HCT116 (cell line): ENCODE measurements around the gene CD2. TPM values are rescaled to one million over a fixed set of nuclear protein-coding genes. Genes with fewer than 3 reads are reported as not detected.

ENCODE experiments used
- ATAC-seq: fragments of 200-7000 bp; cut with Tn5 transposase; 2 replicates; pipeline ENCODE4 v1.9.1; 2020; ENCODE audit warnings: mild to moderate bottlenecking, moderate library complexity
- BruUV-seq: library from RNA; stranded (reverse); fragments of 400-500 nt; replicated peaks from 2 replicates; lab custom pipeline; 2021; lab: Mats Ljungman, UMichigan
- CTCF ChIA-PET: fragments of 300-600 bp; sonication (Branson Sonifier 250); formaldehyde crosslinking; loops from one replicate; lab custom pipeline; 2021; ENCODE audit warnings: antibody characterized with exemption; lab: Charles Lee
- POLR2A ChIA-PET: fragments of 300-600, 350-600 bp; sonication (Branson Sonifier 250); formaldehyde crosslinking; loops from one replicate; lab custom pipeline; 2021; ENCODE audit warnings: antibody characterized with exemption; lab: Charles Lee
- RAD21 ChIA-PET, 2 experiments: fragments of 300-600 bp; sonication (Branson Sonifier 250); formaldehyde crosslinking; loops; one replicate each; lab custom pipeline; 2023; ENCODE audit warnings: low total read pairs in 2 of 2; ENCODE audit not compliant: uncharacterized antibody in 2 of 2, unreplicated experiment in 2 of 2, low non-redundant PET in 1 of 2; lab: Charles Lee
- DNase-seq: peaks from one replicate; pipeline ENCODE4 v3.0.0-alpha.2; 2010; ENCODE audit warnings: low read depth, low spot score
- H2AFZ ChIP-seq: fragments of 200-600 bp; shearing (Covaris generic), sonication (generic); 2 replicates; pipeline ENCODE4 v1.6.1; 2017; ENCODE audit warnings: low read depth, mixed run types, mixed read lengths, antibody characterized with exemption, low read length; ENCODE audit not compliant: poor library complexity, severe bottlenecking
- H3K27ac ChIP-seq: 2 replicates; pipeline ENCODE4 v1.5.1; 2012; ENCODE audit warnings: low read depth, low read length
- H3K27me3 ChIP-seq: fragments of 200-600 bp; sonication (generic); 2 replicates; pipeline ENCODE4 v1.6.1; 2016; ENCODE audit warnings: mixed run types, low read length, mixed read lengths; ENCODE audit not compliant: insufficient read depth
- H3K36me3 ChIP-seq, 2 experiments: fragments of 200-500 bp in 1 of 2; fragments of 200-600 bp in 1 of 2; sonication (Bioruptor generic) in 1 of 2; sonication (generic) in 1 of 2; 2 replicates each; pipeline versions ENCODE4 v1.5.1 to v1.6.1; 2014 to 2016; ENCODE audit warnings: low read length in 2 of 2, inconsistent platforms in 1 of 2, mixed read lengths in 1 of 2, mixed run types in 1 of 2; ENCODE audit not compliant: insufficient read depth in 2 of 2, control insufficient read depth in 1 of 2
- H3K4me1 ChIP-seq, 2 experiments: fragments of 200-600 bp in 1 of 2; sonication (generic) in 1 of 2; 2 replicates each; pipeline versions ENCODE4 v1.5.1 to v1.6.1; 2012 to 2017; ENCODE audit warnings: low read length in 2 of 2, inconsistent platforms in 1 of 2, mild to moderate bottlenecking in 1 of 2, mixed read lengths in 1 of 2, mixed run types in 1 of 2, moderate library complexity in 1 of 2; ENCODE audit not compliant: insufficient read depth in 2 of 2, control insufficient read depth in 1 of 2
- H3K4me2 ChIP-seq: fragments of 200-600 bp; sonication (generic); 2 replicates; pipeline ENCODE4 v1.6.1; 2017; ENCODE audit warnings: mixed run types, low read length, mixed read lengths
- H3K4me3 ChIP-seq, 2 experiments: fragments of 200-600 bp in 1 of 2; sonication (generic) in 1 of 2; replicated peaks in 1 of 2; 2 replicates each; pipeline ENCODE4 v1.5.1; 2011 to 2016; ENCODE audit warnings: low read length in 2 of 2, control low read depth in 1 of 2, low read depth in 1 of 2, mild to moderate bottlenecking in 1 of 2, mixed read lengths in 1 of 2, mixed run types in 1 of 2
- H3K79me2 ChIP-seq: fragments of 200-600 bp; sonication (generic); 2 replicates; pipeline ENCODE4 v1.6.1; 2017; ENCODE audit warnings: mild to moderate bottlenecking, mixed run types, low read length, moderate library complexity, mixed read lengths; ENCODE audit not compliant: insufficient read depth
- H3K9ac ChIP-seq: fragments of 200-600 bp; sonication (generic); 2 replicates; pipeline ENCODE4 v1.6.1; 2016; ENCODE audit warnings: low read length, mixed read lengths
- H3K9me2 ChIP-seq: fragments of 200-600 bp; sonication (generic), shearing (Covaris generic); 2 replicates; pipeline ENCODE4 v1.6.1; 2017; ENCODE audit warnings: mixed run types, mild to moderate bottlenecking, moderate library complexity; ENCODE audit not compliant: insufficient read depth
- H3K9me3 ChIP-seq, 2 experiments: fragments of 200-500 bp in 1 of 2; fragments of 200-600 bp in 1 of 2; sonication (Bioruptor generic) in 1 of 2; sonication (generic) in 1 of 2; 2 replicates each; pipeline ENCODE4 v1.6.1; 2014 to 2017; ENCODE audit warnings: low read length in 2 of 2, mixed read lengths in 2 of 2, inconsistent platforms in 1 of 2, low read depth in 1 of 2, mild to moderate bottlenecking in 1 of 2, mixed run types in 1 of 2, moderate library complexity in 1 of 2; ENCODE audit not compliant: control insufficient read depth in 1 of 2, insufficient read depth in 1 of 2
- H4K20me1 ChIP-seq: fragments of 200-600 bp; sonication (generic), shearing (Covaris generic); 2 replicates; pipeline ENCODE4 v1.6.1; 2017; ENCODE audit warnings: mixed run types, mild to moderate bottlenecking, moderate library complexity; ENCODE audit not compliant: insufficient read depth
- CBX3 ChIP-seq: IDR thresholded peaks from 2 replicates; pipeline ENCODE4 v1.6.1; 2012; ENCODE audit warnings: low read depth
- EZH2phosphoT487 ChIP-seq: fragments of 200-600 bp; IDR thresholded peaks from 2 replicates; pipeline ENCODE4 v1.6.1; 2018; ENCODE audit warnings: antibody characterized with exemption, borderline replicate concordance
- RAD21 ChIP-seq: IDR thresholded peaks from 2 replicates; pipeline ENCODE4 v1.6.1; 2012; ENCODE audit warnings: low read depth, mild to moderate bottlenecking
- SRF ChIP-seq: IDR thresholded peaks from 2 replicates; pipeline ENCODE4 v1.6.1; 2012; ENCODE audit warnings: low read depth
- YY1 ChIP-seq: IDR thresholded peaks from 2 replicates; pipeline ENCODE4 v1.6.1; 2011; ENCODE audit warnings: low read length, low read depth, moderate library complexity, mild to moderate bottlenecking; ENCODE audit not compliant: insufficient replicate concordance; ENCODE audit errors: extremely low read depth
- intact Hi-C: fragments of 100-400 bp; cut with micrococcal nuclease; formaldehyde crosslinking; loops from 2 replicates; pipeline ENCODE4 v1.10.0; 2022
- total RNA-seq: library from RNA; stranded (reverse); gene quantifications from one replicate; pipeline ENCODE4 v1.2.1, GENCODE V29; 2021; ENCODE audit not compliant: unreplicated experiment
- TF ChIP-seq, protein P1 (sequence below): IDR thresholded peaks from 2 replicates; pipeline ENCODE4 v1.6.1; 2011; ENCODE audit warnings: mild to moderate bottlenecking, low read length, moderate library complexity; ENCODE audit not compliant: insufficient replicate concordance; ENCODE audit errors: extremely low read depth
- TF ChIP-seq, protein P2 (sequence below), 3 experiments: fragments of 200-600 bp in 1 of 3; sonication (generic) in 1 of 3; IDR thresholded peaks in 2 of 3; conservative IDR thresholded peaks in 1 of 3; 2 replicates each; pipeline ENCODE4 v1.5.1; 2012 to 2017; ENCODE audit warnings: low read depth in 2 of 3, low read length in 2 of 3, antibody characterized with exemption in 1 of 3, borderline replicate concordance in 1 of 3, control low read depth in 1 of 3, mild to moderate bottlenecking in 1 of 3, mixed read lengths in 1 of 3, mixed run types in 1 of 3, moderate library complexity in 1 of 3; ENCODE audit not compliant: insufficient read depth in 1 of 3
- TF ChIP-seq, protein P3 (sequence below): IDR thresholded peaks from 2 replicates; pipeline ENCODE4 v1.6.1; 2012

Gene CD2
- total RNA-seq, 1 experiment from 2014 or later = 0.57 TPM

- no peaks in the 10 kb centered on the region for H3K4me1 ChIP-seq
- no peaks in the 10 kb centered on the region for H3K79me2 ChIP-seq
- H4K20me1 ChIP-seq = no peaks in the 10 kb centered on the region
- CTCF ChIA-PET = interaction anchor here (0.6 to 1.8 kb wide), 11 partner anchors 8 to 243 kb away, joined by 3 to 12 read pairs (median 4); no protein-coding TSS in a partner anchor
- no peaks in the 10 kb centered on the region for H3K36me3 ChIP-seq
- peak; percentile 75 for DNase-seq
- BruUV-seq = no TSS peak
- H3K27me3 ChIP-seq = no peaks in the 10 kb centered on the region
- no peaks in the 10 kb centered on the region for H3K9me3 ChIP-seq
- POLR2A ChIA-PET = no interaction called here
- no peak overlapping the region for H3K27ac ChIP-seq
- no peaks in the 10 kb centered on the region for H3K9me2 ChIP-seq
- no peak overlapping the region for H3K4me2 ChIP-seq
- intact Hi-C loops = loop anchor here (1.0 to 10.0 kb wide), 3 partner anchors 53 to 243 kb away; no protein-coding TSS in a partner anchor
- ATAC-seq = peak; percentile 100
- RAD21 ChIA-PET = no interaction called here
- H3K9ac ChIP-seq = no peak overlapping the region
- peak overlapping the region; percentile 84 for H2AFZ ChIP-seq
- TF ChIP-seq CBX3 (peak; percentile 64; the same call in 1 of the 2 replicates), RAD21 (peak; percentile 80), SRF (no peak; the same call in 1 of the 2 replicates), EZH2phosphoT487 (no peak), YY1 (peak; percentile 53)
- TF ChIP-seq, protein P1, sequence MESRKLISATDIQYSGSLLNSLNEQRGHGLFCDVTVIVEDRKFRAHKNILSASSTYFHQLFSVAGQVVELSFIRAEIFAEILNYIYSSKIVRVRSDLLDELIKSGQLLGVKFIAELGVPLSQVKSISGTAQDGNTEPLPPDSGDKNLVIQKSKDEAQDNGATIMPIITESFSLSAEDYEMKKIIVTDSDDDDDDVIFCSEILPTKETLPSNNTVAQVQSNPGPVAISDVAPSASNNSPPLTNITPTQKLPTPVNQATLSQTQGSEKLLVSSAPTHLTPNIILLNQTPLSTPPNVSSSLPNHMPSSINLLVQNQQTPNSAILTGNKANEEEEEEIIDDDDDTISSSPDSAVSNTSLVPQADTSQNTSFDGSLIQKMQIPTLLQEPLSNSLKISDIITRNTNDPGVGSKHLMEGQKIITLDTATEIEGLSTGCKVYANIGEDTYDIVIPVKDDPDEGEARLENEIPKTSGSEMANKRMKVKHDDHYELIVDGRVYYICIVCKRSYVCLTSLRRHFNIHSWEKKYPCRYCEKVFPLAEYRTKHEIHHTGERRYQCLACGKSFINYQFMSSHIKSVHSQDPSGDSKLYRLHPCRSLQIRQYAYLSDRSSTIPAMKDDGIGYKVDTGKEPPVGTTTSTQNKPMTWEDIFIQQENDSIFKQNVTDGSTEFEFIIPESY = no peak
- TF ChIP-seq, protein P2, sequence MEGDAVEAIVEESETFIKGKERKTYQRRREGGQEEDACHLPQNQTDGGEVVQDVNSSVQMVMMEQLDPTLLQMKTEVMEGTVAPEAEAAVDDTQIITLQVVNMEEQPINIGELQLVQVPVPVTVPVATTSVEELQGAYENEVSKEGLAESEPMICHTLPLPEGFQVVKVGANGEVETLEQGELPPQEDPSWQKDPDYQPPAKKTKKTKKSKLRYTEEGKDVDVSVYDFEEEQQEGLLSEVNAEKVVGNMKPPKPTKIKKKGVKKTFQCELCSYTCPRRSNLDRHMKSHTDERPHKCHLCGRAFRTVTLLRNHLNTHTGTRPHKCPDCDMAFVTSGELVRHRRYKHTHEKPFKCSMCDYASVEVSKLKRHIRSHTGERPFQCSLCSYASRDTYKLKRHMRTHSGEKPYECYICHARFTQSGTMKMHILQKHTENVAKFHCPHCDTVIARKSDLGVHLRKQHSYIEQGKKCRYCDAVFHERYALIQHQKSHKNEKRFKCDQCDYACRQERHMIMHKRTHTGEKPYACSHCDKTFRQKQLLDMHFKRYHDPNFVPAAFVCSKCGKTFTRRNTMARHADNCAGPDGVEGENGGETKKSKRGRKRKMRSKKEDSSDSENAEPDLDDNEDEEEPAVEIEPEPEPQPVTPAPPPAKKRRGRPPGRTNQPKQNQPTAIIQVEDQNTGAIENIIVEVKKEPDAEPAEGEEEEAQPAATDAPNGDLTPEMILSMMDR (IDR thresholded peaks at IDR 0.05 in 2 of 3, conservative IDR thresholded peaks at IDR 0.05 in 1 of 3; ENCODE audit: borderline replicate concordance in 1 of 3, insufficient read depth in 1 of 3, low read depth in 2 of 3, low read length in 2 of 3) = peak; percentile 77 to 98 (median 85)
- TF ChIP-seq, protein P3, sequence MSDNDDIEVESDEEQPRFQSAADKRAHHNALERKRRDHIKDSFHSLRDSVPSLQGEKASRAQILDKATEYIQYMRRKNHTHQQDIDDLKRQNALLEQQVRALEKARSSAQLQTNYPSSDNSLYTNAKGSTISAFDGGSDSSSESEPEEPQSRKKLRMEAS = peak; percentile 42; the same call in 1 of the 2 replicates
- H3K4me3 ChIP-seq = no peak overlapping the region
Measured at GRCh38 chr1:116817582-116818064, 63.4 kb downstream of the CD2 start.

Other genes with a start within 250 kb of the CD2 start
- gene CD58, start 183.4 kb upstream of the CD2 start, total RNA-seq = 18.0 TPM
- 18.6 TPM for gene IGSF3, start 86.7 kb upstream of the CD2 start, total RNA-seq
- 60.6 TPM for gene PTGFRN, start 155.5 kb downstream of the CD2 start, total RNA-seq
- 1.2 TPM for gene CD101, start 247.3 kb downstream of the CD2 start, total RNA-seq